Lower lobe of right lung (tissue), 2 donors: ENCODE measurements around the gene INPP5E. TPM values are rescaled to one million over a fixed set of nuclear protein-coding genes. Genes with fewer than 3 reads are reported as not detected.

Source experiments
- ATAC-seq, 2 donors: fragments of 200-7000 bp; cut with Tn5 transposase; one replicate each; pipeline ENCODE4 v1.9.1; 2020 to 2022; ENCODE audit warnings: mild to moderate bottlenecking in 2 of 2, moderate library complexity in 2 of 2
- DNase-seq: peaks from one replicate; pipeline ENCODE4 v3.0.0-alpha.2; 2020
- H3K27ac ChIP-seq: fragments of 200-600 bp; one replicate; pipeline ENCODE4 v1.8.0; 2022
- H3K27me3 ChIP-seq: fragments of 200-600 bp; one replicate; pipeline ENCODE4 v1.8.0; 2022; ENCODE audit warnings: low read depth
- H3K36me3 ChIP-seq: fragments of 200-600 bp; one replicate; pipeline ENCODE4 v1.8.0; 2022; ENCODE audit warnings: mild to moderate bottlenecking
- H3K4me1 ChIP-seq: fragments of 200-600 bp; one replicate; pipeline ENCODE4 v1.8.0; 2022
- H3K4me3 ChIP-seq: fragments of 200-600 bp; one replicate; pipeline ENCODE4 v1.8.0; 2022; ENCODE audit warnings: mild to moderate bottlenecking
- H3K9me3 ChIP-seq: fragments of 200-600 bp; one replicate; pipeline ENCODE4 v1.8.0; 2022
- CTCF ChIP-seq: fragments of 200-600 bp; IDR thresholded peaks from one replicate; pipeline ENCODE4 v1.8.0; 2022; ENCODE audit warnings: antibody characterized with exemption, mild to moderate bottlenecking
- intact Hi-C: fragments of 100-400 bp; cut with DNase I; formaldehyde crosslinking; loops from one replicate; pipeline ENCODE4 v1.11.0; 2022
- total RNA-seq: library from RNA; stranded (reverse); fragmentation: NEBNext Ultra II Directional; extraction: Animal tissue kit (Norgen Biotek cat#: 25700); gene quantifications from one replicate; pipeline ENCODE4 v1.2.1, GENCODE V29; 2021
- donor health status: DM: no; HTN: yes; CAD: no; lungs with severe emphysema.

Gene INPP5E
- total RNA-seq, 1 donor from 2014 or later, result 13.8 TPM

- Histone ChIP-seq H3K4me3 (no peak overlapping the region), H3K27ac (no peak overlapping the region), H3K9me3 (no peaks in the 10 kb centered on the region), H3K4me1 (no peaks in the 10 kb centered on the region), H3K36me3 (peaks cover 94% of the 10 kb centered on the region), H3K27me3 (no peaks in the 10 kb centered on the region)
- ATAC-seq (no peak), DNase-seq (no peak)
- TF ChIP-seq CTCF, result no peak
- intact Hi-C loops, result no loop called here
Measured at GRCh38 chr9:136448655-136449054, 9.0 kb upstream of the INPP5E start.

GRCh38 chr9:136447173-136447778, 7.6 kb upstream of the INPP5E start:
- DNase-seq, result no peak
- H3K27me3 ChIP-seq, result no peaks in the 10 kb centered on the region
- H3K9me3 ChIP-seq, result no peaks in the 10 kb centered on the region
- no peaks in the 10 kb centered on the region for H3K4me1 ChIP-seq
- intact Hi-C loops, result no loop called here
- no peak for TF ChIP-seq CTCF
- peaks cover 96% of the 10 kb centered on the region for H3K36me3 ChIP-seq
- ATAC-seq, result no peak
- no peak overlapping the region for H3K27ac ChIP-seq
- no peak overlapping the region for H3K4me3 ChIP-seq

- H3K27me3 ChIP-seq, result no peaks in the 10 kb centered on the region
- no peak for TF ChIP-seq CTCF
- DNase-seq (no peak), ATAC-seq (no peak)
- H3K9me3 ChIP-seq, result no peaks in the 10 kb centered on the region
- H3K4me1 ChIP-seq, result no peaks in the 10 kb centered on the region
- H3K4me3 ChIP-seq, result no peak overlapping the region
- peaks cover 96% of the 10 kb centered on the region for H3K36me3 ChIP-seq
- intact Hi-C loops, result no loop called here
- no peak overlapping the region for H3K27ac ChIP-seq
Measured at GRCh38 chr9:136445799-136446198, 6.2 kb upstream of the INPP5E start.

- peaks cover 6% of the 10 kb centered on the region for H3K4me1 ChIP-seq
- no peak overlapping the region for H3K4me3 ChIP-seq
- H3K9me3 ChIP-seq, result no peaks in the 10 kb centered on the region
- intact Hi-C loops, result no loop called here
- H3K27me3 ChIP-seq, result no peaks in the 10 kb centered on the region
- TF ChIP-seq CTCF, result no peak
- no peak for DNase-seq
- peaks cover 84% of the 10 kb centered on the region for H3K36me3 ChIP-seq
- ATAC-seq, result no peak
- no peak overlapping the region for H3K27ac ChIP-seq
Measured at GRCh38 chr9:136444102-136444501, 4.5 kb upstream of the INPP5E start.

GRCh38 chr9:136443687-136444086, 4.0 kb upstream of the INPP5E start:
- no peak for TF ChIP-seq CTCF

More at GRCh38 chr9:136443687-136444086, 4.0 kb upstream of the INPP5E start:
- intact Hi-C loops, result no loop called here
- H3K27ac ChIP-seq, result no peak overlapping the region
- ATAC-seq (no peak), DNase-seq (no peak)
- peaks cover 80% of the 10 kb centered on the region for H3K36me3 ChIP-seq
- H3K9me3 ChIP-seq, result no peaks in the 10 kb centered on the region
- H3K4me1 ChIP-seq, result peaks cover 6% of the 10 kb centered on the region
- no peak overlapping the region for H3K4me3 ChIP-seq
- H3K27me3 ChIP-seq, result no peaks in the 10 kb centered on the region
